SK-N-MC (cell line): ENCODE data around the gene GPS1.

Source experiments
- EZH2 ChIP-seq: fragments of 200-600 bp; sonication (generic); IDR thresholded peaks from one replicate; pipeline ENCODE4 v1.6.1; 2017; ENCODE audit warnings: antibody characterized with exemption
- FOXP2 ChIP-seq: optimal IDR thresholded peaks from 2 replicates; pipeline ENCODE3; 2011; ENCODE audit warnings: mild to moderate bottlenecking, moderate library complexity; ENCODE audit not compliant: insufficient read depth; ENCODE audit errors: extremely low read length, control extremely low read depth
- POLR2AphosphoS5 ChIP-seq: IDR thresholded peaks from 2 replicates; pipeline ENCODE4 v1.6.1; 2012; ENCODE audit warnings: mild to moderate bottlenecking, low read depth, low read length, borderline replicate concordance

GRCh38 chr17:82025401-82026107 is 26.1 kb upstream of the GPS1 start:
- no peak for TF ChIP-seq POLR2AphosphoS5
- TF ChIP-seq EZH2 = no peak
- TF ChIP-seq FOXP2 = no peak
